ENCODE data around the gene AK5.
"Not testable (repeated sequence)": the region's sequence is repeated elsewhere in the genome, so short reads cannot be mapped to it uniquely, and the experiment has no call there.

The AK5 gene

DNA sequence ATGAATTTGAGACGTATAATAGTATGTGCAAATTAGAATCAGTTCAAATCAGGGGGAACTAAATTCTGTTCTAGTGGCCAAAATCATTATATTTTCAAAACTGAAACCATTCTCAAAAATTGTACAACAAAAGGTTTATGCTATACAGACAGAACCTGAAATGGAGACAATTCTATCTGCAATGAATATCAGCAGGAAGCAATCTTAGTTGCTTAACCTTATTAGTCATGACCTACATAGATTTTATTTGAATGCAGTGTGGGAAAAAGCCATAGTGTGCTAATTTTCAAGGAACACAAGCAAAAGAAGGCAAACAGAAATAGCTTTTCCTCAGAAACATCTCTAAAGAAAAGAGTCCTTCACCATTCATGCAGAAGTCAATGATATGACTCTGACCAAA, 6.5 kb downstream of the AK5 start:
- no peak for DNase-seq

DNA sequence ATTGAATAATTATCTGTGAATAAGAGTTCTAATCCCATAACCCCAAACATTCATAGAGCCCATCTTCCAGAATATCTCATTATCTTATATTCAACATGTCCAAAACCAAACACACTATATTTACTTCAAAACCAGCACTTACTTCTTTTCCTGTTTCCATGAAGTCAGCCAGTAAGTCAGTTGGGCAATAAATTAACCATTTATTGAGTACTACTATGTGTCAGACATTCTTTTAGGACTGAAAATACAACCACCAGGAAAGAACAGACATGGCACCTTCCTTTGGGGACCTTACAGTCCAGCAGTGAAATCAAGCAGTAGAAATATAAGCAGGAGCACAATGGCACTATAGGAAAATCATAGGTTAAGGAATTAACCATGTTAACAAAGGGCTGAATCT, 8.8 kb downstream of the AK5 start:
- DNase-seq = no peak

DNA sequence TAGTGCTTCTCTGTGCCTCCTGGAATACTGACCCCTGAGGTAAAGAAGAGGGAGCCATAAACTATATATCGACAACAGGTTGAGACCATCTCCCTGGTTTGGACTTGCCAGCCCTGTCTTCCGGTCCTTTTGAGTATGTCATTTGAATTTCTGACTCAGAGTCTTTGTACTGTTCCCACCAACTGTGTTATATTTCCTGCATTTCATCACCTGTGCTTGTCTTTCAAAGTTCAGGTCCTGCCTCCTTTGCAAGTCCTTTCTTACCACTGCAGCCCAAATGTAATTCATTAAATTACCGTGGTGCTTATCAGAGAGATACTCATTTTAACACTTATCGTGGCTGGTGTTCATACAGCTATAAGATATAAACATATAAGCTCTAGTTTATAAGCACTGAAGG, 10.7 kb downstream of the AK5 start:
- no peak for DNase-seq

DNA sequence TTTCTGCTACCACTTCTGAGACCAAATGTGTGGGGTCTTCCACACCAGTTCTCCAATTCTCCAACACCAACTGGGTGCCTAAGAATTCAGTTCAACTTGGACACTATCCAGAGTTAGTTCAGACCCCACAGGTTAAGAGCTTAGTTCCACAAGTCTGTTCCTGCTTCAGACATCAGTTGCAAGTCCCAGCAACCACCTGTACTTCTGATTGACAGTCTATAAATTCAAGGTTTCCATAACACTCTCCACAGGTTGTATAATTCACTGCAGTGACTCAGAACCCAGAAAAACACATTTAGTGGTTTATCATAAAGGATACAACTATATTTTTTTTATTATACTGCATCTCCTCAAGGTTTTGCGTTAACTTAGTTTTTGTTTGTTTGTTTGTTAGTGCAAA, 18.7 kb downstream of the AK5 start:
- DNase-seq = no peak

DNA sequence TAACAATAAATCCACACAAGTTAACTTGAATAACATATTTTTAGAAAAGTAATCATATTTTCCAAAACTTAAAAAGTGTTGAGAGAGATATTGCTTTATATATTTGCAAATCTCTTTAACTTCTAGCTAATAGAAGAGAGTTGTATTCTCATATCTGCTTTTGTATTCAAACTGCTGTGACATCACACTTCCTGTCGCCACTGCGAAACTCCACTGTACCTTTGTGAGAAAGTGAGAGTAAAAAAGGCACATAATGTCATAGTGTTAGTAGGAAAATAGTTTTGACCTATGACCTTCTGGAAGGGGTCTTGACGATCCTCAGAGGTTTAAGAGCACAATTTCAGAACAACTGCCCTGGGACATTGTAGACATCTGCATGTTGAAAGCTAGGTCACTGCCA, 21.6 kb downstream of the AK5 start:
- no peak for DNase-seq

GRCh38 chr1:77308889-77309621, 27.2 kb downstream of the AK5 start:
- DNase-seq = no peak

GRCh38 chr1:77310924-77311323, 29.1 kb downstream of the AK5 start:
- no peak for DNase-seq

- not testable (repeated sequence) for DNase-seq
Measured at GRCh38 chr1:77312364-77312763, 30.5 kb downstream of the AK5 start.

DNA sequence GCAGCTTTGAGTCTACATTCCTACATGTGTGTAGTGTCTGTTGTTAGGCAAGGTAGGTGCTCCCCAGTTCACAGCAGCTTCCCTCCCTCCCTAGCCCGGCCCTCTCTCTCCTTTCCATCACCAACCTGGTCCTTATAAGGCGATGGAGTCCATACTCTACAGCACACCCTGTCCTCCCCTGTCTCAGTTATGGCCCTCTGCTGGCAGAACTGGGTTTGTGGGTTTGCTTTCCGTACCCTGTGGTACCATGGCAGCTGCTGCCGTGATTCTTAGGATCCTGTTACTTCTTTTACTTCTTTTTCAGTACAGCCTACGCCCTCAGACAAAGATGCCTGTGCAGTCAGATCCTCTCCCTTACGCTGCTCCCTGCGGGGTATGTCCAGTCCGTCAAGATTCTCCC, 31.7 kb downstream of the AK5 start:
- no peak for DNase-seq

GRCh38 chr1:77316006-77316405, 34.2 kb downstream of the AK5 start:
- no peak for DNase-seq

DNA sequence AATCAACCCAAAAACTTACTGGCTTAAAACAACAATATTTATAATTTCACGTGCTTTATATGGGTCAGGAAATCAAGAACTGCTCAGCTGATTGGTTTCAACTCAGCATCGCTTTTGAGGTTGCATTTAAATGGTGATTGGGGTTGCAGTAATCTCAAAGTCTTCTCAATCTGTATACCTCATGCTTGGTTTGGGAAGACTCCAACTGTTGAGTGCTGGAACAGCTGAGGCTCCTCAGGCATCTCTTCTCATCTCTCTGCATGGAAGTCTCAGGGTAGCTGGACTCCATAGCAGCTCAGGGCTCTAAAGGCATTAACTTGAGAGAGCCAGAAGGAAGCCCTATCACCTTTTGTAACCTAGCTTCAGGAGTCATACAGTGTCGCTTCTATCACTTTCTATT, 35.1 kb downstream of the AK5 start:
- no peak for DNase-seq

- DNase-seq = no peak
Measured at GRCh38 chr1:77319036-77319705, 37.4 kb downstream of the AK5 start.

DNA sequence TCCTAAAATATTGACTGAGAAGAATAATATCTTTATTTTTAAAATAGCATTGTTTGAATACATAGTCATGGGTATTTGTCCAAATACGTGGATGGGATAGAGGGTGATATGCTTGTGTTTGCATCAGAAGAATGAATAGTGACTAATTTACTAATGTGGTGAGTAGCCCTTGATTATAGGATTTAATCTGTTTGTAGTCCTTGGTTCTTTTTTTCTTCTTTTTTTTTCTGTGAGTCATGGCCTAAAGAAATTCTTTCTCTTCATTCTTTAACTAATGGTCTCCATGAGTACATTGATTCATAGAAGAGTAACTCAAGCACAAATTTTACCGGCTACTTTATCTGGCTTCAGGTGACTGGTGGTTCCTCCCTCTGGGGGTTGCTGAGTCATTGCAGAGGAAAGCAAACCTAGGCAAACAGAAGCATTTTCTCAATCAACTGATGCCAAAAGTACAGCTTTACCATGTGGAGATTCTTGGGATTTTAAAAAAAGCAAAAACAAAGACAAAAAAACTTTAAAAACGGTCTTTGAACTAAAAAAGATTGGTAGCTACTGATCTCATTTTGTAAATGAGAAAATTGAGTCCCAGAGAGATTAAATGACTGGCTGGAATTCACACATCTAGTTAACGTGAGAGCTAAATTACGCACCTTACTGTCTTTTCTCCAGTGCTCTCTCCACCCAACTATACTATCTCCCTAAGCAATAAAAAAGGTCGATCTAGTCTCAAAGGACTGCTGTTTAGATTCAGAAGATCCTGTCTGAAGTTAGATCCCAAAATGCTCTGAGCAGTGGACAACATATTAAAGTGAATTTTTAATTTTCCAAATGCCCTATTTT, 40.5 kb downstream of the AK5 start:
- peak; percentile 20 for DNase-seq

DNA sequence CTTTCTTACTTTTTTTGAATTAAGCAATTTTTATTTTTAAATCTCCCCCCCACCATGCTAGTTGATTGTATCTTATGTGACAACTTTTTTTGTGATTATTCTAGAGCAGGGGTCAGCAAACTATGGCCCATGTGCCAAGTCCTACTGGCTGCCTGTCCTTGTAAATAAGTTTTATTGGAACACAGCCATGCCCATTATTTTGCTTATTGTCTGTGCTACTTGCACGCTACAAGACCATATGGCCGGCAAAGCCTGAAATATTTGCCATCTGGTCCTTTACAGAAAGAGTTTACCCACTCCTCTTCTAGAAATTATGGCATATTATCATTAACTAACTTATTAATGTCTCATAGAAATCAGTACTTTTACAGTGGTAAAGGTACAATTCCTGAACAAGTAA, 51.7 kb downstream of the AK5 start:
- DNase-seq = peak; percentile 22

DNA sequence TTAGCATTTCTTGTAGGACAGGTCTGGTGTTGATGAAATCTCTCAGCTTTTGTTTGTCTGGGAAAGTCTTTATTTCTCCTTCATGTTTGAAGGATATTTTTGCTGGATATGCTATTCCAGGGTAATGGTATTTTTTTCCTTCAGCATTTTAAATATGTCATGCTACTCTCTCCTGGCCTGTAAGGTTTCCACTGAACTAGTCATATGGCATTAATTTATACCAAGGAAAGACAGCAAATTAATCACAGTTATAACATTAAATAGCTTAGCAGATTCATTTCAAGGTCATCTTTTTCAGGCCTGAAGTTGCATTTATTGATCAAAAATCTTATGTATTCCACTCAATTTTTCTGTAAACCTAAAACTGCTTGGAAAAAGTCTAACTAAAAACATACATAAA, 54.9 kb downstream of the AK5 start:
- DNase-seq = no peak

DNA sequence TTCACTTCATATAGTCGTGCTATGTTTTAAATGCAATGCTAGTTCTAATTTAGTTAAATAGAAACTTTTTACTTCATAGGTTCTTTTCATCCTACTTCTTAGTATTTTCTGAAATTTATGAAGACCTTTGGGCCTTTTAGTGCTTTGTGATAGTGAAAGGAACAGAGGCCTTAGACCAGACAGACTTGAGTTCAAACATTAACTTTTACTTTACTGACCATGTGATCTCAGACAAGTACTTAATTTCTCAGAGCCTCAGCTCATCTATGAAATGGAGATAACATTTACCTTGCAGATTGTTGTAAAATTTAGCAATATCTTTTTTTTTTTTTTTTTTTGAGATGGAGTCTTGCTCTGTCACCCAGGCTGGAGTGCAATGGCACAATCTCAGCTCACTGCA, 57.5 kb downstream of the AK5 start:
- DNase-seq = no peak

DNA sequence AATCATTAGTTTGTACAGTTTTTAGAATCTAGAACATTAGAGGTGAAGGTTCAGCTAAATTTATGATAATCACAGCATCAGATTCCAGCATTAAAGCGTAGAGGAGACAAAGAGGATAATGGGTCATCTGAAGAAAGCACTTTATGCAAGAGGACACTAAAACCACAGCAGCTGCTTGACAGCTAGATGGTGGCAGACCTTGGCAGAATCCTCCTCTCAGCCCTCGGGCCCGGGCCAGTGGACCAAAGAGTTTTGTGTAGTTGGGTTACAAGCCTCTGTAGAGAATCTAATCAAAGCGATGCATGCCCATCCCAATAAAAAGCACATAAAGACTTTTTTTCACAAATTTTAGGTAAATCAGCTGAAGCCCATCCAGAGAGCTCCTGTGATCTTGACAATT, 59.4 kb downstream of the AK5 start:
- no peak for DNase-seq

DNA sequence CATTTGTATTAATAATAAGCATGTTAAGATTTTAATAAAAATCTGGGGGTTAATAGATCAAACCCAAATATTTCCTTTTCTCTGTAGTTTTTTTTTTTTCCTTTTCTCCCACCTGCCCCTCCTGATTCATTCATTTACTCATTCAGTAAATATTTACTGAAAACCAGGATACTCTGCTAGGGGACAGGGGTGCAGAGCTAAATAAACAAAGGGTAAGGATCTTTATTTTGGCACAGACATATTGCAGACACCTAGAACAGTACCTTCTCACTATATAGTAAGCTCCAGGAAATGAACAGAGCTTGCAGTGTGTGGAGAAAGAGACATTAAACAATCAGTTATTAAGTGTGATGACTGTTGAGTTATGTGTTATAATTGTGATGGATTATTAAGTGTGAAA, 60.9 kb downstream of the AK5 start:
- DNase-seq = peak; percentile 18

GRCh38 chr1:77347646-77348045, 65.8 kb downstream of the AK5 start:
- no peak for DNase-seq

- no peak for DNase-seq
Measured at GRCh38 chr1:77348549-77348948, 66.7 kb downstream of the AK5 start.

DNA sequence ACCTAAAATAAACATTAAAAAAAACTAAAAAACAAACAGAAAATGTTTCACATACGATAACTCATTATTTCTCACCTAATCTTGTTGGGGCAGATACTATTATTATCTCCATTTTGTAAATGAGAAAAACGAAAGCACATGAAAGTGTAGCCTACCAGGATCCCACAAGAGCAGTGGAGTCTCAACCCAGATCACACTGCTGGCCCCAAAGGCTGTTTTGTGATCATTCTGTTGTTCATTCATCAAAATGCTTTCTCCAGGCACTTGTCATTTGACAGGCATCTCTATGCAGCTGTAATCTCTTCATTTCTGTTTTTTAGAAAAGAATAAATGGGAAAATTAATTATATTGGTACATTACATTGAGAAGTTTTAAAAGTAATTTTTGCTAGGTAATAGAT, 67.5 kb downstream of the AK5 start:
- DNase-seq = no peak

DNA sequence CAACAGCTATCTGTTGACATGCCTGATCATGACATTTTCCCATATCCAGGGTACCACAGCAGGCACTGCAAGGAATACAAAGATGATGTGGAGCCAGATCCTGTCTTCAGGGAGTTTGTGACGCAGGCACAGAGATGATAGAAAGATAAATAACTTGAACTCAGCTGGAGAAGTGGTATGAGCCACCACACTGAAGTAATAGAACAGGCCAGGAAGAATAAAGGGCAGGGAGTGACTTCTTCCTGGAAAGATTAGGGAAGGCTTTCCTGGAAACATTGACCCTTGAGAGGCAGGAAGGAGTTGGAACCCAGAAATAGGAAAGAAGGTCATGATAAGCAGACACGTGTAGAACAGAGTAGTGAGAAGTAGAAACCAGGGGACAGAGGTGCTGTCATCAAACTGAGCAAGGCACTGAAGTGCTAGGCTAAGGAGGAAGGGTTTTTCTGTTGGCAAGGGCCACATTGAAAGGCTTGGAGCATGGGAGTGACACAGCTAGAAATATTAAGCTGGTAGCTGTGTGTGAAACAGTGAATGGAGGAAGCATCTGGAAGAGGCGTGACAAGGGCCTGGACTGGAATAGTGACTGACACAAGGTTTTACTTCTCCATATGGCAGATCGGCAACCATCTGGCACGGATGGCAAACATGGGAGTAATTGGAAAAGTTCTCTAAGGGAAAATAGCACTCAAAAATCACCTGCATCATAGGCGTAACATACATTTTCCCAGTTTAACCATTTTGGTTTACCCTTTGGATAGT, 68.4 kb downstream of the AK5 start:
- DNase-seq = no peak

- DNase-seq = no peak
Measured at GRCh38 chr1:77354536-77354935, 72.7 kb downstream of the AK5 start.
